Lung (tissue), 12 donors: Measurements from ENCODE around the gene ANKRD34B. TPM values are rescaled to one million over a fixed set of nuclear protein-coding genes. Genes with fewer than 3 reads are reported as not detected.

Experiments
- ATAC-seq: fragments of 200-7000 bp; cut with Tn5 transposase; one replicate; pipeline ENCODE4 v1.9.1; 2020; ENCODE audit warnings: moderate number of reproducible peaks; ENCODE audit not compliant: insufficient read depth, low FRiP score
- DNase-seq, 3 donors: peaks; one replicate each; pipeline ENCODE4 v3.0.0-alpha.2; 2013 to 2017
- H3K27ac ChIP-seq, 2 donors: one replicate each; pipeline ENCODE4 v1.5.1; 2013; ENCODE audit warnings: mild to moderate bottlenecking in 2 of 2, moderate library complexity in 2 of 2, control low read depth in 1 of 2, inconsistent platforms in 1 of 2, low read depth in 1 of 2, low read length in 1 of 2
- H3K27me3 ChIP-seq, 3 donors: one replicate each; pipeline ENCODE4 v1.5.1; 2013; ENCODE audit warnings: low read length in 2 of 3; ENCODE audit not compliant: control insufficient read depth in 3 of 3, insufficient read depth in 3 of 3
- H3K36me3 ChIP-seq, 4 donors: one replicate each; pipeline ENCODE4 v1.5.1; 2013; ENCODE audit warnings: low read length in 4 of 4, mild to moderate bottlenecking in 1 of 4, moderate library complexity in 1 of 4; ENCODE audit not compliant: control insufficient read depth in 4 of 4, insufficient read depth in 4 of 4
- H3K4me1 ChIP-seq, 5 donors: one replicate each; pipeline ENCODE4 v1.5.1; 2013; ENCODE audit warnings: low read length in 5 of 5, mild to moderate bottlenecking in 2 of 5, moderate library complexity in 1 of 5; ENCODE audit not compliant: control insufficient read depth in 5 of 5, insufficient read depth in 5 of 5
- H3K4me3 ChIP-seq: one replicate; pipeline ENCODE4 v1.5.1; 2013; ENCODE audit warnings: mild to moderate bottlenecking, control low read depth, moderate library complexity
- H3K9ac ChIP-seq, 2 donors: one replicate each; pipeline ENCODE4 v1.5.1; 2013; ENCODE audit warnings: low read length in 2 of 2, control low read depth in 1 of 2; ENCODE audit not compliant: insufficient read depth in 1 of 2
- H3K9me3 ChIP-seq, 4 donors: one replicate each; pipeline ENCODE4 v1.5.1; 2013; ENCODE audit warnings: low read length in 3 of 4, mild to moderate bottlenecking in 1 of 4, moderate library complexity in 1 of 4; ENCODE audit not compliant: control insufficient read depth in 4 of 4, insufficient read depth in 3 of 4
- WGBS, 2 donors: extraction: QIAGEN DNeasy Blood & Tissue Kit; methylation state at CpG; one replicate each; pipeline ENCODE4 v1.1.7; 2013; 5-methylcytosine and 5-hydroxymethylcytosine counted together
- polyA plus RNA-seq, 2 donors: library from polyadenylated mRNA; stranded (reverse); fragments of 200-250 nt; gene quantifications; one replicate each; pipeline ENCODE4 v1.2.1, GENCODE V29; 2013
- total RNA-seq, 2 donors: library from RNA; depleted of rRNA in 1 of 2; stranded (reverse); fragments of >200 nt in 1 of 2; gene quantifications; one replicate each; pipeline ENCODE4 v1.2.1, GENCODE V29; 2014 to 2021
- TF ChIP-seq, protein P1 (sequence below): IDR thresholded peaks from 2 replicates; pipeline ENCODE4 v1.5.1; 2012; ENCODE audit warnings: mild to moderate bottlenecking; ENCODE audit errors: control extremely low read depth, extremely low read depth
- donor health status: control.
- donor health status: control.
- donor health status: Bipolar disorder and iron deficiency.
- donor health status: healthy.
- donor health status: DM: yes; HTN: yes; CAD: no.

Gene ANKRD34B
- total and polyA plus RNA-seq, 4 donors, result 0.13 to 0.34 TPM; not detected in 2

DNA sequence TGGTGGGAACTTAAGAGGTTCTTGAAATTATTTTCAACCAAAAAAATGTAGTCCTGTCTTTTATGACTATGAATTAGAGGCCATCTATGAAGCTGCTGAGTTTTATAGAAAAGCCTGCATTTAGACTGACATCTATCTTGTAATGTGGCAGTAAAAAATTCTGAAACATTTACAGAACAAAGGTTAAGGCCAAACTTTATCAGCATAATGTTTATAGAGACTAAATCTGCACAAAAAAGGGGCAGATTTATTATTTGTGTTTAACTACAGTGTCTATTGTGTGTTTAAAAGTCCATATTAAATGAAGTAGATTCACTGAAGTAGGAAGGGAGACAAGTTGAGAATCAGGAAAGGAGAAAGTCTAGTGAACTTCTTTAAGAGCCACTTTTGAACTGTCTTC lies 37.3 kb upstream of the ANKRD34B start:
- H3K4me3 ChIP-seq, result no peak overlapping the region
- H3K27ac ChIP-seq, result no peak overlapping the region
- H3K9ac ChIP-seq, result no peak overlapping the region
- TF ChIP-seq, protein P1, sequence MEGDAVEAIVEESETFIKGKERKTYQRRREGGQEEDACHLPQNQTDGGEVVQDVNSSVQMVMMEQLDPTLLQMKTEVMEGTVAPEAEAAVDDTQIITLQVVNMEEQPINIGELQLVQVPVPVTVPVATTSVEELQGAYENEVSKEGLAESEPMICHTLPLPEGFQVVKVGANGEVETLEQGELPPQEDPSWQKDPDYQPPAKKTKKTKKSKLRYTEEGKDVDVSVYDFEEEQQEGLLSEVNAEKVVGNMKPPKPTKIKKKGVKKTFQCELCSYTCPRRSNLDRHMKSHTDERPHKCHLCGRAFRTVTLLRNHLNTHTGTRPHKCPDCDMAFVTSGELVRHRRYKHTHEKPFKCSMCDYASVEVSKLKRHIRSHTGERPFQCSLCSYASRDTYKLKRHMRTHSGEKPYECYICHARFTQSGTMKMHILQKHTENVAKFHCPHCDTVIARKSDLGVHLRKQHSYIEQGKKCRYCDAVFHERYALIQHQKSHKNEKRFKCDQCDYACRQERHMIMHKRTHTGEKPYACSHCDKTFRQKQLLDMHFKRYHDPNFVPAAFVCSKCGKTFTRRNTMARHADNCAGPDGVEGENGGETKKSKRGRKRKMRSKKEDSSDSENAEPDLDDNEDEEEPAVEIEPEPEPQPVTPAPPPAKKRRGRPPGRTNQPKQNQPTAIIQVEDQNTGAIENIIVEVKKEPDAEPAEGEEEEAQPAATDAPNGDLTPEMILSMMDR, result no peak
- H3K36me3 ChIP-seq, result no peaks in the 10 kb centered on the region
- DNase-seq (no peak), ATAC-seq (no peak)
- H3K9me3 ChIP-seq, result peaks cover 0 to 5% (median under 1%) of the 10 kb centered on the region in 4 donors
- no peaks in the 10 kb centered on the region for H3K27me3 ChIP-seq
- H3K4me1 ChIP-seq, result no peaks in the 10 kb centered on the region

DNA sequence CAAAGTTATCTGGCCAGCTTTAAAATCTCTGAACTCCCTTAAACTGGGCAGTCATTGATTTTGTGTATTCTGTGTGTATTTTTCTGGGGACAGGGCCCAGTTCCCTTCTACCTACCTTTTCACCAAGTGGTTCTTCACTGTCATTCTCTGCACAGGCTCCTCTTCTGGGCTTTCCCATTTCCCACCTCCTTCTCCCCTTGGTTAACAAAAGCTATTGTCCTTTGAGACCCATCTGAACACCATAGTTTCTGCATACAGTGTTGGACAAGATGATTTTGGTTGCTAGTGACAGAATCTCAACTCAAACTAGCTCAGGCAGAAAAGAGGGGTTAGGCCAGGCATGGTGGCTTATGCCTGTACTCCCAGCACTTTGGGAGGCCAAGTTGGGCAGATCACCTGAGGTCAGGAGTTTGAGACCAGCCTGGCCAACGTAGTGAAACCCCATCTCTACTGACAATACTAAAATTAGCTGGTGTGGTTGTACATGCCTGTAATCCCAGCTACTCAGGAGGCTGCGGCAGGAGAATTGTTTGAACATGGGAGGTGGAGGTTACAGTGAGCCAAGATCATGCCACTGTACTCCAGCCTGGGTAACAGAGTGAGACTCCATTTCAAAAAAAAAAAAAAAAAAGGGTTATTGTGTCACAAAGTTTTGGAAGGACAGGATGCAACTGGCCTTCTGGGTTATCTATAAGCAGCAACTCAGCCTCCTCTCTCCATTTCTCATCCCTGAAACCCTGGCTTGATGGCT lies 31.0 kb upstream of the ANKRD34B start:
- WGBS, 2 donors, result 93 to 96% methylated on average over 2 of the region's 2 CpGs
- no peak for DNase-seq
- no peak overlapping the region for H3K9ac ChIP-seq
- no peaks in the 10 kb centered on the region for H3K9me3 ChIP-seq
- H3K27ac ChIP-seq, result no peak overlapping the region
- no peak for ATAC-seq
- H3K4me1 ChIP-seq, result no peaks in the 10 kb centered on the region
- no peak overlapping the region for H3K4me3 ChIP-seq
- TF ChIP-seq, protein P1, result no peak
- H3K27me3 ChIP-seq, result no peaks in the 10 kb centered on the region
- H3K36me3 ChIP-seq, result no peaks in the 10 kb centered on the region

DNA sequence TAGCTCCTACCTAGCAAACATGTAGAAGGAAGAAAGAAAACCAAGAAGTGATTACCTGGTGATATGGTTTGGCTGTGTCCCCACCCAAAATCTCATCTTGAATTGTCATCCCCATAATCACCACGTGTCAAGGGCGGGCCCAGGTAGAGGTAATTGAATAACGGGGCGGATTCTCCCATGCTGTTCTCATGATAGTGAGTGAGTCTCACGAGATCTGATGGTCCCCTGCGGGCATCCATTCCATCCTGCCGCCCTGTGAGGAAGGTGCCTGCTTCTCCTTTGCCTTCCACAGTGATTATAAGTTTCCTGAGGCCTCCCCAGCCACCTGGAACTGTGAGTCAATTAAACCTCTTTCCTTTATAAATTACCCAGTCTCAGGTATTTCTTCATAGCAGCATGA lies 27.4 kb upstream of the ANKRD34B start:
- Histone ChIP-seq H3K27ac (no peak overlapping the region), H3K9me3 (no peaks in the 10 kb centered on the region), H3K27me3 (no peaks in the 10 kb centered on the region), H3K4me3 (no peak overlapping the region), H3K4me1 (peaks cover 0 to 2% (median 0%) of the 10 kb centered on the region in 5 donors), H3K9ac (no peak overlapping the region), H3K36me3 (no peaks in the 10 kb centered on the region)
- 67 to 75% methylated on average over 7 of the region's 7 CpGs for WGBS, 2 donors
- TF ChIP-seq, protein P1, result no peak
- no peak for ATAC-seq
- DNase-seq, result no peak
